ENCODE measurements around the gene EME1. TPM values are rescaled to one million over a fixed set of nuclear protein-coding genes. Genes with fewer than 3 reads are reported as not detected.

EME1 gene
- total RNA-seq, 2 experiments from 2014 or later, result 0.36 to 0.92 TPM

GRCh38 chr17:50363217-50364060, 9.6 kb upstream of the EME1 start:
- peaks cover 9% of the 10 kb centered on the region for H3K4me1 Mint-ChIP-seq (ENCODE audit: low read depth)
- intact Hi-C loops (cut with DNase I, micrococcal nuclease), result loop anchor here (2.0 to 5.0 kb wide), 3 partner anchors 33 to 115 kb away; partner anchors contain the start of genes LRRC59 (in 2 of the 2) and RSAD1 (in 1 of the 2)
- H3K36me3 ChIP-seq (ENCODE audit: insufficient read depth, low read length), result peaks cover 56% of the 10 kb centered on the region
- DNase-seq (no peak), ATAC-seq (ENCODE audit: poor library complexity) (no peak)
- H3K4me3 ChIP-seq (ENCODE audit: low read length), result no peak overlapping the region
- H3K4me1 ChIP-seq (ENCODE audit: insufficient read depth, low read length), result peaks cover 11% of the 10 kb centered on the region
- no peaks in the 10 kb centered on the region for H3K27me3 Mint-ChIP-seq
- TF ChIP-seq, protein P1, sequence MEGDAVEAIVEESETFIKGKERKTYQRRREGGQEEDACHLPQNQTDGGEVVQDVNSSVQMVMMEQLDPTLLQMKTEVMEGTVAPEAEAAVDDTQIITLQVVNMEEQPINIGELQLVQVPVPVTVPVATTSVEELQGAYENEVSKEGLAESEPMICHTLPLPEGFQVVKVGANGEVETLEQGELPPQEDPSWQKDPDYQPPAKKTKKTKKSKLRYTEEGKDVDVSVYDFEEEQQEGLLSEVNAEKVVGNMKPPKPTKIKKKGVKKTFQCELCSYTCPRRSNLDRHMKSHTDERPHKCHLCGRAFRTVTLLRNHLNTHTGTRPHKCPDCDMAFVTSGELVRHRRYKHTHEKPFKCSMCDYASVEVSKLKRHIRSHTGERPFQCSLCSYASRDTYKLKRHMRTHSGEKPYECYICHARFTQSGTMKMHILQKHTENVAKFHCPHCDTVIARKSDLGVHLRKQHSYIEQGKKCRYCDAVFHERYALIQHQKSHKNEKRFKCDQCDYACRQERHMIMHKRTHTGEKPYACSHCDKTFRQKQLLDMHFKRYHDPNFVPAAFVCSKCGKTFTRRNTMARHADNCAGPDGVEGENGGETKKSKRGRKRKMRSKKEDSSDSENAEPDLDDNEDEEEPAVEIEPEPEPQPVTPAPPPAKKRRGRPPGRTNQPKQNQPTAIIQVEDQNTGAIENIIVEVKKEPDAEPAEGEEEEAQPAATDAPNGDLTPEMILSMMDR (IDR thresholded peaks at IDR 0.05), result no peak
- no peaks in the 10 kb centered on the region for H3K9me3 ChIP-seq (ENCODE audit: control insufficient read depth in 1 of 2, insufficient read depth in 1 of 2, low read length in 2 of 2)
- no peak overlapping the region for H3K27ac Mint-ChIP-seq
- H3K27me3 ChIP-seq (ENCODE audit: control insufficient read depth in 1 of 2, insufficient read depth in 2 of 2, low read length in 2 of 2), result no peaks in the 10 kb centered on the region
- CTCF ChIA-PET, result interaction anchor here (1.2 to 2.1 kb wide), 3 partner anchors 18 to 116 kb away, joined by 3 to 22 read pairs (median 8); partner anchors contain the start of gene LRRC59
- H3K27ac ChIP-seq (ENCODE audit: low read depth in 1 of 2, low read length in 2 of 2), result no peak overlapping the region
- POLR2A ChIA-PET, result interaction anchor here (1.7 to 3.1 kb wide), 3 partner anchors 10 to 34 kb away, joined by 21 to 35 read pairs (median 21); partner anchors contain the start of genes EME1, LRRC59, MRPL27 and XYLT2
- H3K36me3 Mint-ChIP-seq (ENCODE audit: low read depth), result peaks cover 47% of the 10 kb centered on the region
- no peaks in the 10 kb centered on the region for H3K9me3 Mint-ChIP-seq
- no peak overlapping the region for H3K4me3 Mint-ChIP-seq

GRCh38 chr17:50364061-50364458, 9.0 kb upstream of the EME1 start:
- Histone ChIP-seq H3K27ac (ENCODE audit: low read depth in 1 of 2, low read length in 2 of 2) (no peak overlapping the region), H3K9me3 (ENCODE audit: control insufficient read depth in 1 of 2, insufficient read depth in 1 of 2, low read length in 2 of 2) (no peaks in the 10 kb centered on the region), H3K36me3 (ENCODE audit: insufficient read depth, low read length) (peaks cover 56% of the 10 kb centered on the region), H3K4me3 (ENCODE audit: low read length) (no peak overlapping the region), H3K4me1 (ENCODE audit: insufficient read depth, low read length) (peaks cover 11% of the 10 kb centered on the region), H3K27me3 (ENCODE audit: control insufficient read depth in 1 of 2, insufficient read depth in 2 of 2, low read length in 2 of 2) (no peaks in the 10 kb centered on the region)
- no peak overlapping the region for H3K27ac Mint-ChIP-seq
- TF ChIP-seq, protein P1 (IDR thresholded peaks at IDR 0.05), result no peak
- DNase-seq (no peak), ATAC-seq (ENCODE audit: poor library complexity) (no peak)
- no peaks in the 10 kb centered on the region for H3K27me3 Mint-ChIP-seq
- CTCF ChIA-PET, result no interaction called here
- no peaks in the 10 kb centered on the region for H3K9me3 Mint-ChIP-seq
- peaks cover 9% of the 10 kb centered on the region for H3K4me1 Mint-ChIP-seq (ENCODE audit: low read depth)
- POLR2A ChIA-PET, result interaction anchor here (3.1 kb wide), 1 partner anchor 34 kb away, joined by 35 read pairs; the partner anchor contains the start of gene LRRC59
- intact Hi-C loops (cut with DNase I, micrococcal nuclease), result loop anchor here in 1 of 2 experiments (5.0 kb wide), 1 partner anchor 33 kb away; the partner anchor contains the start of gene LRRC59
- H3K4me3 Mint-ChIP-seq, result no peak overlapping the region
- H3K36me3 Mint-ChIP-seq (ENCODE audit: low read depth), result peaks cover 47% of the 10 kb centered on the region

DNA sequence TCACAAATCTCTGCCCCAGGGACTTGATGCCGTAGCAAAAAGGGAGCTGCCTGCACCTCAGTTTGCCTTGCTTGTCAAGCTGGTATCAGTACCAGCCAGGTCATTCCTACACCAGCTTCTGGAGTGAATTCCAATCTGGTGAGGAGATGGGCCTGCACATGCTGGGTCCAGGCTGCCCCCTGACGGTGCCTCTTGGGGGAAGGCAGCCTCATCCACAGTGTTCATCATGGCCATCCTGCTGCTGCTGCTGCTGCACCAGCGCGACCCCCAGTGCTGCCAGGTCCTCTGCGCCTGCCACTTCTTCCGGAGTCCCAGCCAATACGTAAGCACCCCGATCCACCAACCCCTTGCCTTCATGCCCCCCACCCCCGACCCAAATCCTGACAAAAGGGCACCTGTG, 8.3 kb upstream of the EME1 start:
- DNase-seq (no peak), ATAC-seq (ENCODE audit: poor library complexity) (no peak)
- H3K4me3 Mint-ChIP-seq, result no peak overlapping the region
- Histone ChIP-seq H3K27me3 (ENCODE audit: control insufficient read depth in 1 of 2, insufficient read depth in 2 of 2, low read length in 2 of 2) (no peaks in the 10 kb centered on the region), H3K9me3 (ENCODE audit: control insufficient read depth in 1 of 2, insufficient read depth in 1 of 2, low read length in 2 of 2) (no peaks in the 10 kb centered on the region), H3K27ac (ENCODE audit: low read depth in 1 of 2, low read length in 2 of 2) (no peak overlapping the region), H3K4me3 (ENCODE audit: low read length) (no peak overlapping the region), H3K36me3 (ENCODE audit: insufficient read depth, low read length) (peaks cover 57% of the 10 kb centered on the region), H3K4me1 (ENCODE audit: insufficient read depth, low read length) (peaks cover 11% of the 10 kb centered on the region)
- no peaks in the 10 kb centered on the region for H3K27me3 Mint-ChIP-seq
- H3K27ac Mint-ChIP-seq, result no peak overlapping the region
- H3K4me1 Mint-ChIP-seq (ENCODE audit: low read depth), result peaks cover 9% of the 10 kb centered on the region
- peaks cover 49% of the 10 kb centered on the region for H3K36me3 Mint-ChIP-seq (ENCODE audit: low read depth)
- ChIA-PET POLR2A (no interaction called here), CTCF (interaction anchor here (1.6 kb wide), 1 partner anchor 33 kb away, joined by 7 read pairs; the partner anchor contains the start of gene LRRC59)
- H3K9me3 Mint-ChIP-seq, result no peaks in the 10 kb centered on the region
- TF ChIP-seq, protein P1 (IDR thresholded peaks at IDR 0.05), result no peak
- intact Hi-C loops (cut with DNase I, micrococcal nuclease), result loop anchor here in 1 of 2 experiments (5.0 kb wide), 2 partner anchors 33 to 902 kb away; partner anchors contain the start of gene LRRC59

Data from CD4-positive, alpha-beta T cell (primary cell).